A549 (cell line): ENCODE results near the gene PARVB. TPM values are rescaled to one million over a fixed set of nuclear protein-coding genes. Genes with fewer than 3 reads are reported as not detected.

ENCODE experiments used
- ATAC-seq, 2 experiments: fragments of 200-7000 bp in 1 of 2; fragments of >200 bp in 1 of 2; cut with Nextera tagmentation in 1 of 2; cut with Tn5 transposase in 1 of 2; 3 replicates each; pipeline versions ENCODE4 v1.8.0 to v1.9.1; 2018 to 2020; ENCODE audit warnings: mild to moderate bottlenecking in 1 of 2, moderate library complexity in 1 of 2
- CTCF ChIA-PET: fragments of 300-600 bp; sonication (Branson Sonifier 250); formaldehyde crosslinking; extraction: SDS; loops from one replicate; lab custom pipeline; 2021; ENCODE audit warnings: antibody characterized with exemption, inconsistent platforms; lab: Yijun Ruan, JAX
- POLR2A ChIA-PET: fragments of 350-600 bp; formaldehyde crosslinking; extraction: SDS; loops from one replicate; lab custom pipeline; 2021; ENCODE audit warnings: antibody characterized with exemption, inconsistent platforms; lab: Yijun Ruan, JAX
- DNase-seq, 2 experiments: peaks; one replicate each; pipeline versions ENCODE4 v3.0.0 to v3.0.0-alpha.2; 2011 to 2016; ENCODE audit warnings: low read depth in 1 of 2, low spot score in 1 of 2
- FAIRE-seq: peaks from 2 replicates; lab custom pipeline; 2011; peaks lifted over from hg19 to GRCh38; lab: Jason Lieb, UNC
- H3K27ac ChIP-seq, 2 experiments: fragments of >200 bp; sonication (Bioruptor Twin); formaldehyde crosslinking; 3 replicates each; pipeline ENCODE4 v1.5.1; 2016 to 2017
- H3K4me1 ChIP-seq: fragments of >200 bp; sonication (Bioruptor Twin); formaldehyde crosslinking; 3 replicates; pipeline ENCODE4 v1.6.1; 2016
- H3K4me2 ChIP-seq: fragments of >200 bp; sonication (Bioruptor Twin); formaldehyde crosslinking; 3 replicates; pipeline ENCODE4 v1.6.1; 2016
- H3K4me3 ChIP-seq: fragments of >200 bp; sonication (Bioruptor Twin); formaldehyde crosslinking; 3 replicates; pipeline ENCODE4 v1.5.1; 2016
- H3K9me3 ChIP-seq: fragments of >200 bp; sonication (Bioruptor Twin); formaldehyde crosslinking; 3 replicates; pipeline ENCODE4 v1.6.1; 2016
- BHLHE40 ChIP-seq: IDR thresholded peaks from 2 replicates; pipeline ENCODE4 v1.6.1; 2012; ENCODE audit warnings: low read depth, low read length, inconsistent platforms
- CEBPB ChIP-seq, 2 experiments: fragments of >200 bp in 1 of 2; sonication (Bioruptor Twin) in 1 of 2; formaldehyde crosslinking in 1 of 2; IDR thresholded peaks; 2 replicates each; pipeline ENCODE4 v1.6.1; 2012 to 2016
- CTCF ChIP-seq: fragments of >200 bp; sonication (Bioruptor Twin); formaldehyde crosslinking; IDR thresholded peaks from 3 replicates; pipeline ENCODE4 v1.5.1; 2016
- EHF ChIP-seq: fragments of 250-450 bp; sonication (Bioruptor Pico); IDR thresholded peaks from 2 replicates; pipeline ENCODE4 v1.5.0; 2020; ENCODE audit warnings: mild to moderate bottlenecking
- EHMT2 ChIP-seq: fragments of 200-600 bp; sonication (generic); IDR thresholded peaks from 2 replicates; pipeline ENCODE4 v1.6.1; 2016; ENCODE audit warnings: antibody characterized with exemption, low read depth, mild to moderate bottlenecking, moderate library complexity
- EP300 ChIP-seq, 2 experiments: fragments of >200 bp; sonication (Bioruptor Twin); formaldehyde crosslinking; IDR thresholded peaks; 2 replicates in 1 of 2; 3 replicates in 1 of 2; pipeline ENCODE4 v1.6.1; 2016 to 2017
- ESRRA ChIP-seq: fragments of 150-350 bp; IDR thresholded peaks from 2 replicates; pipeline ENCODE4 v1.6.1; 2014; ENCODE audit warnings: mild to moderate bottlenecking, low read length, borderline replicate concordance
- FOSB ChIP-seq: fragments of 250-450 bp; sonication (Bioruptor Pico); IDR thresholded peaks from 2 replicates; pipeline ENCODE4 v1.5.0; 2020; ENCODE audit warnings: mild to moderate bottlenecking, moderate library complexity
- FOXS1 ChIP-seq: fragments of 250-450 bp; sonication (Bioruptor Pico); IDR thresholded peaks from 2 replicates; pipeline ENCODE4 v1.5.0; 2020; ENCODE audit warnings: mild to moderate bottlenecking, moderate library complexity
- GATA3 ChIP-seq: IDR thresholded peaks from 2 replicates; pipeline ENCODE4 v1.6.1; 2012; ENCODE audit warnings: borderline replicate concordance
- HDAC2 ChIP-seq: fragments of 200-600 bp; sonication (generic); IDR thresholded peaks from 2 replicates; pipeline ENCODE4 v1.6.1; 2016
- HMGXB4 ChIP-seq: fragments of 250-450 bp; sonication (Bioruptor Pico); IDR thresholded peaks from 2 replicates; pipeline ENCODE4 v1.5.0; 2021; ENCODE audit warnings: mild to moderate bottlenecking, moderate library complexity, borderline replicate concordance
- HOXA7 ChIP-seq: fragments of 250-450 bp; sonication (Bioruptor Pico); IDR thresholded peaks from 2 replicates; pipeline ENCODE4 v1.5.0; 2020; ENCODE audit warnings: mild to moderate bottlenecking, moderate library complexity
- HOXB13 ChIP-seq: fragments of 250-450 bp; sonication (Bioruptor Pico); IDR thresholded peaks from 2 replicates; pipeline ENCODE4 v1.5.0; 2020; ENCODE audit warnings: low read depth, mild to moderate bottlenecking, moderate library complexity
- JUNB ChIP-seq: fragments of >200 bp; sonication (Bioruptor Twin); formaldehyde crosslinking; IDR thresholded peaks from 2 replicates; pipeline ENCODE4 v1.6.1; 2016
- KDM1A ChIP-seq: fragments of 200-600 bp; sonication (generic); IDR thresholded peaks from 2 replicates; pipeline ENCODE4 v1.6.1; 2016; ENCODE audit warnings: low read depth, mild to moderate bottlenecking
- MAFK ChIP-seq: fragments of 450-650 bp; IDR thresholded peaks from 2 replicates; pipeline ENCODE4 v1.6.1; 2014; ENCODE audit not compliant: partially characterized antibody
- NPAS2 ChIP-seq: fragments of 250-450 bp; sonication (Bioruptor Pico); IDR thresholded peaks from 2 replicates; pipeline ENCODE4 v1.8.0; 2022; ENCODE audit warnings: mild to moderate bottlenecking, moderate library complexity, borderline replicate concordance
- PBX3 ChIP-seq: IDR thresholded peaks from 2 replicates; pipeline ENCODE4 v1.6.1; 2012
- PHF8 ChIP-seq: fragments of 200-600 bp; sonication (generic); IDR thresholded peaks from 2 replicates; pipeline ENCODE4 v1.6.1; 2016; ENCODE audit warnings: low read depth, mild to moderate bottlenecking, antibody characterized with exemption, moderate library complexity, borderline replicate concordance
- RCOR1 ChIP-seq: fragments of 150-350 bp; IDR thresholded peaks from 2 replicates; pipeline ENCODE4 v1.6.1; 2014; ENCODE audit warnings: antibody characterized with exemption, low read length, low read depth
- USF2 ChIP-seq: fragments of 450-650 bp; IDR thresholded peaks from 2 replicates; pipeline ENCODE4 v1.6.1; 2014; ENCODE audit warnings: antibody characterized with exemption
- ZNF302 ChIP-seq: fragments of 250-450 bp; sonication (Bioruptor Pico); IDR thresholded peaks from 2 replicates; pipeline ENCODE4 v1.9.0; 2021; ENCODE audit warnings: inconsistent platforms, mild to moderate bottlenecking, moderate library complexity
- WGBS: methylation state at CpG from one replicate; pipeline ENCODE4 v1.1.6; 2017; ENCODE audit errors: missing lambda C conversion rate; 5-methylcytosine and 5-hydroxymethylcytosine counted together
- polyA plus RNA-seq, 4 experiments: library from polyadenylated mRNA; depleted of rRNA in 3 of 4; stranded (reverse); fragments of >200 nt; fragmentation: RNase III in 1 of 4; extraction: RNeasy Plus Mini Kit Qiagen cat#74134 plus additional on column Dnase treatment in 1 of 4; gene quantifications; 2 replicates in 3 of 4; 3 replicates in 1 of 4; pipeline ENCODE4 v1.2.3, GENCODE V29; 2011 to 2017
- TF ChIP-seq, protein P1 (sequence below): fragments of >200 bp; sonication (Bioruptor Twin); formaldehyde crosslinking; IDR thresholded peaks from 3 replicates; pipeline ENCODE4 v1.6.1; 2016
- TF ChIP-seq, protein P2 (sequence below): fragments of >200 bp; sonication (Bioruptor Twin); formaldehyde crosslinking; IDR thresholded peaks from 2 replicates; pipeline ENCODE4 v1.6.1; 2016
- TF ChIP-seq, protein P3 (sequence below): fragments of 250-450 bp; sonication (Bioruptor Pico); IDR thresholded peaks from 2 replicates; pipeline ENCODE4 v1.5.0; 2020; ENCODE audit warnings: low read depth, mild to moderate bottlenecking, moderate library complexity

Gene PARVB
- polyA plus RNA-seq, 2 of the 4 experiments (the other 2 are of a cell fraction): 28.3 to 33.5 TPM

GRCh38 chr22:44108076-44108475, 84.0 kb downstream of the PARVB start:
- TF ChIP-seq ESRRA (no peak), HOXA7 (no peak), EP300 (IDR thresholded peaks at IDR 0.05) (no peak), GATA3 (no peak), FOXS1 (CRISPR knock-in tag) (no peak), HOXB13 (CRISPR knock-in tag) (no peak), FOSB (CRISPR knock-in tag) (no peak), CTCF (no peak), RCOR1 (no peak), NPAS2 (CRISPR knock-in tag) (no peak), CEBPB (IDR thresholded peaks at IDR 0.05) (no peak), USF2 (no peak), JUNB (no peak)
- TF ChIP-seq, protein P1, sequence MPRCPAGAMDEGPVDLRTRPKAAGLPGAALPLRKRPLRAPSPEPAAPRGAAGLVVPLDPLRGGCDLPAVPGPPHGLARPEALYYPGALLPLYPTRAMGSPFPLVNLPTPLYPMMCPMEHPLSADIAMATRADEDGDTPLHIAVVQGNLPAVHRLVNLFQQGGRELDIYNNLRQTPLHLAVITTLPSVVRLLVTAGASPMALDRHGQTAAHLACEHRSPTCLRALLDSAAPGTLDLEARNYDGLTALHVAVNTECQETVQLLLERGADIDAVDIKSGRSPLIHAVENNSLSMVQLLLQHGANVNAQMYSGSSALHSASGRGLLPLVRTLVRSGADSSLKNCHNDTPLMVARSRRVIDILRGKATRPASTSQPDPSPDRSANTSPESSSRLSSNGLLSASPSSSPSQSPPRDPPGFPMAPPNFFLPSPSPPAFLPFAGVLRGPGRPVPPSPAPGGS: no peak
- TF ChIP-seq, protein P2, sequence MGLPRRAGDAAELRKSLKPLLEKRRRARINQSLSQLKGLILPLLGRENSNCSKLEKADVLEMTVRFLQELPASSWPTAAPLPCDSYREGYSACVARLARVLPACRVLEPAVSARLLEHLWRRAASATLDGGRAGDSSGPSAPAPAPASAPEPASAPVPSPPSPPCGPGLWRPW: no peak
- POLR2A ChIA-PET: no interaction called here
- Histone ChIP-seq H3K4me3 (no peak overlapping the region), H3K9me3 (no peaks in the 10 kb centered on the region), H3K27ac (no peak overlapping the region), H3K4me1 (no peaks in the 10 kb centered on the region), H3K4me2 (no peak overlapping the region)
- no peak for ATAC-seq
- 84% methylated on average over 2 of the region's 2 CpGs for WGBS
- no peak for FAIRE-seq
- no peak for DNase-seq
- CTCF ChIA-PET: interaction anchor here (1.9 kb wide), 1 partner anchor 115 kb away, joined by 5 read pairs; no protein-coding TSS in a partner anchor

DNA sequence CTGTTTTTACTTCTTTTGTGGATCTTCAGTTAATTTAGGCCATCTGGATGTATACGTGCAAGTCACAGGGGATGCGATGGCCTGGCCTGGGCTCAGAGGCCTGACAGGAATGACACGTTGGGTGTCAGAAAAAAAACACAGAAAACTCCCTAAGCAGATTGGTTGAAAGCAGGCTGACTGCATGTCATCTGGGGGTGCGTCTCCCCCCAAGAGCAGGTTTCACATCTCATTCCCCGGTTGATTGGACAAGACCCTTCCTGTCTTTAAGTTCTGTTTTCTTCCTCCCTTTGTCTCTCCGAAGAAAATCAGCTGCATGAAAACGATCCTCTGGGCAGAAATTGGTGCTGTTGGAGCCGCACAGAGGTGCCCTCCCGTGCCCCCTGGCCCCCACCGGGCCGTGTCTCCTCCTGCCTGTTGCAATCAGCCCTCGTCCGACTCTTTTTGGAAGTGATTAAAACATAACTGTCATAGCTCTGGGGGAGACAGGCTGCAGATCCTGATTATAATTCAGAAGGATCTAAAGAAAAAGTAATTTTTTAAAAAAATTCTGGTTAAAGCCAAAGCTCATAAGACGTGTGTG, 84.8 kb downstream of the PARVB start:
- FAIRE-seq (no peak), ATAC-seq (no peak), DNase-seq (no peak)
- Histone ChIP-seq H3K4me2 (no peak overlapping the region), H3K9me3 (no peaks in the 10 kb centered on the region), H3K27ac (no peak overlapping the region), H3K4me1 (no peaks in the 10 kb centered on the region), H3K4me3 (no peak overlapping the region)
- CTCF ChIA-PET: interaction anchor here (1.9 kb wide), 1 partner anchor 116 kb away, joined by 5 read pairs; no protein-coding TSS in a partner anchor
- POLR2A ChIA-PET: no interaction called here
- WGBS: 78% methylated on average over 14 of the region's 14 CpGs
- TF ChIP-seq EP300 (IDR thresholded peaks at IDR 0.05): no peak
- no peak for TF ChIP-seq ZNF302
- TF ChIP-seq HMGXB4 (CRISPR knock-in tag): no peak
- no peak for TF ChIP-seq EHF (CRISPR knock-in tag)
- no peak for TF ChIP-seq MAFK
- no peak for TF ChIP-seq PBX3
- TF ChIP-seq, protein P3, sequence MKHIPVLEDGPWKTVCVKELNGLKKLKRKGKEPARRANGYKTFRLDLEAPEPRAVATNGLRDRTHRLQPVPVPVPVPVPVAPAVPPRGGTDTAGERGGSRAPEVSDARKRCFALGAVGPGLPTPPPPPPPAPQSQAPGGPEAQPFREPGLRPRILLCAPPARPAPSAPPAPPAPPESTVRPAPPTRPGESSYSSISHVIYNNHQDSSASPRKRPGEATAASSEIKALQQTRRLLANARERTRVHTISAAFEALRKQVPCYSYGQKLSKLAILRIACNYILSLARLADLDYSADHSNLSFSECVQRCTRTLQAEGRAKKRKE: no peak
- no peak for TF ChIP-seq PHF8
- TF ChIP-seq, protein P2: no peak
- TF ChIP-seq BHLHE40: no peak
- TF ChIP-seq EHMT2: no peak
- no peak for TF ChIP-seq KDM1A
- no peak for TF ChIP-seq HDAC2
